CD4-positive, alpha-beta T cell treated with Interleukin-17A for 1 hour (primary cell): ENCODE data around the gene RPL13.

Source experiments
- DNase-seq: peaks from one replicate; pipeline ENCODE4 v3.0.0-alpha.2; 2020

Gene RPL13

GRCh38 chr16:89545044-89545830 is 15.2 kb upstream of the RPL13 start:
- no peak for DNase-seq

GRCh38 chr16:89545831-89546574 is 14.5 kb upstream of the RPL13 start:
- no peak for DNase-seq

- no peak for DNase-seq
Measured at GRCh38 chr16:89546781-89547180, 13.7 kb upstream of the RPL13 start.

GRCh38 chr16:89547291-89547690 is 13.2 kb upstream of the RPL13 start:
- no peak for DNase-seq

- no peak for DNase-seq
Measured at GRCh38 chr16:89547860-89548259, 12.6 kb upstream of the RPL13 start.

- DNase-seq, result no peak
Measured at GRCh38 chr16:89548344-89549006, 12.0 kb upstream of the RPL13 start.

GRCh38 chr16:89549007-89549700 is 11.3 kb upstream of the RPL13 start:
- peak; percentile 34 for DNase-seq

- DNase-seq, result no peak
Measured at GRCh38 chr16:89550421-89551007, 10.0 kb upstream of the RPL13 start.

- no peak for DNase-seq
Measured at GRCh38 chr16:89552329-89552728, 8.2 kb upstream of the RPL13 start.

- DNase-seq, result no peak
Measured at GRCh38 chr16:89552913-89553312, 7.6 kb upstream of the RPL13 start.

- DNase-seq, result no peak
Measured at GRCh38 chr16:89553733-89554132, 6.7 kb upstream of the RPL13 start.

- no peak for DNase-seq
Measured at GRCh38 chr16:89554343-89554742, 6.1 kb upstream of the RPL13 start.

- no peak for DNase-seq
Measured at GRCh38 chr16:89555265-89555664, 5.2 kb upstream of the RPL13 start.

GRCh38 chr16:89555780-89556179 is 4.7 kb upstream of the RPL13 start:
- DNase-seq, result no peak

GRCh38 chr16:89556750-89557689 is 3.5 kb upstream of the RPL13 start:
- DNase-seq, result peak; percentile 82

GRCh38 chr16:89557690-89558490 is 2.6 kb upstream of the RPL13 start:
- no peak for DNase-seq

GRCh38 chr16:89561142-89561883 is 831 bp downstream of the RPL13 start:
- no peak for DNase-seq

- DNase-seq, result peak; percentile 15
Measured at GRCh38 chr16:89561884-89562599, 1.6 kb downstream of the RPL13 start.

- DNase-seq, result no peak
Measured at GRCh38 chr16:89562939-89563338, 2.5 kb downstream of the RPL13 start.
